SK-N-SH (cell line): Measurements from ENCODE around the gene TMEM89. TPM values are rescaled to one million over a fixed set of nuclear protein-coding genes. Genes with fewer than 3 reads are reported as not detected.
A peak's percentile ranks its signal among the peaks of the same experiment; 100 is the strongest.

Experiments used
- CTCF ChIA-PET: fragments of 300-600, 350-600 bp; formaldehyde crosslinking; extraction: SDS; loops from one replicate; lab custom pipeline; 2021; lab: Yijun Ruan, JAX
- POLR2A ChIA-PET: fragments of 350-600 bp; sonication (Branson Sonifier 250); formaldehyde crosslinking; extraction: SDS; loops from one replicate; lab custom pipeline; 2020; ENCODE audit warnings: antibody characterized with exemption, inconsistent platforms; lab: Yijun Ruan, JAX
- DNase-seq: peaks from one replicate; pipeline ENCODE4 v3.0.0; 2012
- H2AFZ ChIP-seq: fragments of 200-600 bp; sonication (generic); 2 replicates; pipeline ENCODE4 v1.8.1; 2016; ENCODE audit warnings: antibody characterized with exemption, mild to moderate bottlenecking, low read depth
- H3F3A ChIP-seq: fragments of 200-600 bp; sonication (generic); replicated peaks from 2 replicates; pipeline ENCODE3; 2016; ENCODE audit warnings: antibody characterized with exemption, mild to moderate bottlenecking; ENCODE audit not compliant: insufficient read depth
- H3K27ac ChIP-seq, 2 experiments: fragments of 200-500 bp in 1 of 2; fragments of 200-600 bp in 1 of 2; sonication (Bioruptor generic) in 1 of 2; sonication (generic), shearing (Covaris generic) in 1 of 2; 2 replicates each; pipeline versions ENCODE4 v1.5.1 to v1.6.1; 2014 to 2016; ENCODE audit warnings: low read depth in 2 of 2, inconsistent platforms in 1 of 2, low read length in 1 of 2, mild to moderate bottlenecking in 1 of 2, mixed read lengths in 1 of 2
- H3K27me3 ChIP-seq: fragments of 200-600 bp; sonication (generic), shearing (Covaris generic); 2 replicates; pipeline ENCODE4 v1.6.1; 2016; ENCODE audit warnings: mixed run types; ENCODE audit not compliant: insufficient read depth
- H3K36me3 ChIP-seq, 2 experiments: fragments of 200-500 bp in 1 of 2; fragments of 200-600 bp in 1 of 2; sonication (Bioruptor generic) in 1 of 2; sonication (generic) in 1 of 2; replicated peaks in 1 of 2; 2 replicates each; pipeline versions ENCODE3 to v1.5.1; 2014 to 2016; ENCODE audit warnings: low read length in 1 of 2, mild to moderate bottlenecking in 1 of 2; ENCODE audit not compliant: insufficient read depth in 2 of 2, control insufficient read depth in 1 of 2
- H3K4me1 ChIP-seq, 2 experiments: fragments of 200-500 bp in 1 of 2; fragments of 200-600 bp in 1 of 2; sonication (Bioruptor generic) in 1 of 2; sonication (generic), shearing (Covaris generic) in 1 of 2; 2 replicates each; pipeline versions ENCODE4 v1.5.1 to v1.6.1; 2014 to 2016; ENCODE audit warnings: low read depth in 1 of 2, low read length in 1 of 2, mixed run types in 1 of 2; ENCODE audit not compliant: insufficient read depth in 2 of 2, control insufficient read depth in 1 of 2
- H3K4me2 ChIP-seq: fragments of 200-600 bp; sonication (generic), shearing (Covaris generic); 2 replicates; pipeline ENCODE4 v1.6.1; 2017; ENCODE audit warnings: mixed run types
- H3K4me3 ChIP-seq, 2 experiments: fragments of 200-500 bp in 1 of 2; fragments of 200-600 bp in 1 of 2; sonication (Bioruptor generic) in 1 of 2; sonication (generic), shearing (Covaris generic) in 1 of 2; 2 replicates each; pipeline versions ENCODE4 v1.5.1 to v1.8.1; 2014 to 2016; ENCODE audit warnings: low read depth in 2 of 2, inconsistent platforms in 1 of 2, low read length in 1 of 2, mild to moderate bottlenecking in 1 of 2, mixed read lengths in 1 of 2, moderate library complexity in 1 of 2
- H3K79me2 ChIP-seq: fragments of 200-600 bp; sonication (generic); 2 replicates; pipeline ENCODE4 v1.8.1; 2017; ENCODE audit warnings: mild to moderate bottlenecking; ENCODE audit not compliant: insufficient read depth
- H3K9ac ChIP-seq: fragments of 200-600 bp; sonication (generic); 2 replicates; pipeline ENCODE4 v1.6.1; 2017; ENCODE audit warnings: mixed run types
- H3K9me2 ChIP-seq: fragments of 200-600 bp; sonication (generic); 2 replicates; pipeline ENCODE4 v1.6.1; 2017; ENCODE audit warnings: mixed run types
- H3K9me3 ChIP-seq: fragments of 200-600 bp; sonication (generic); 2 replicates; pipeline ENCODE4 v1.6.1; 2017; ENCODE audit warnings: mixed run types, mild to moderate bottlenecking, moderate library complexity
- H4K20me1 ChIP-seq: fragments of 200-600 bp; sonication (generic); 2 replicates; pipeline ENCODE4 v1.6.1; 2017; ENCODE audit warnings: mild to moderate bottlenecking, mixed run types; ENCODE audit not compliant: insufficient read depth
- ELF1 ChIP-seq: IDR thresholded peaks from 2 replicates; pipeline ENCODE4 v1.4.0; 2012
- EP300 ChIP-seq, 2 experiments: IDR thresholded peaks; 2 replicates each; pipeline versions ENCODE4 v1.4.0 to v1.6.1; 2012; ENCODE audit warnings: borderline replicate concordance in 1 of 2, low read depth in 1 of 2, low read length in 1 of 2
- GABPA ChIP-seq: IDR thresholded peaks from 2 replicates; pipeline ENCODE4 v1.4.0; 2012; ENCODE audit warnings: low read depth, mild to moderate bottlenecking
- NFIC ChIP-seq: IDR thresholded peaks from 2 replicates; pipeline ENCODE4 v1.4.0; 2012; ENCODE audit warnings: borderline replicate concordance
- RAD21 ChIP-seq: IDR thresholded peaks from 2 replicates; pipeline ENCODE4 v1.6.1; 2012; ENCODE audit warnings: mild to moderate bottlenecking, low read length
- REST ChIP-seq: IDR thresholded peaks from 2 replicates; pipeline ENCODE4 v1.6.1; 2012; ENCODE audit warnings: mild to moderate bottlenecking, low read depth, low read length, moderate library complexity
- SIN3A ChIP-seq: IDR thresholded peaks from 2 replicates; pipeline ENCODE4 v1.6.1; 2012; ENCODE audit warnings: low read depth, mild to moderate bottlenecking, low read length, moderate library complexity, borderline replicate concordance
- TEAD4 ChIP-seq: IDR thresholded peaks from 2 replicates; pipeline ENCODE4 v1.4.0; 2012; ENCODE audit warnings: mild to moderate bottlenecking, borderline replicate concordance; ENCODE audit not compliant: insufficient read depth
- USF1 ChIP-seq: IDR thresholded peaks from 2 replicates; pipeline ENCODE4 v1.4.0; 2012; ENCODE audit warnings: low read depth, borderline replicate concordance
- WGBS: methylation state at CpG from one replicate; pipeline ENCODE4 v1.1.6; 2017; ENCODE audit warnings: low lambda C conversion rate; 5-methylcytosine and 5-hydroxymethylcytosine counted together
- polyA plus RNA-seq, 3 experiments: library from polyadenylated mRNA; depleted of rRNA; stranded (reverse); fragments of >200 nt; gene quantifications; 2 replicates each; pipeline ENCODE4 v1.2.3, GENCODE V29; 2012

Gene TMEM89
- polyA plus RNA-seq, 1 of the 3 experiments (the other 2 are of a cell fraction): not detected

GRCh38 chr3:48661501-48662144 lies 40.1 kb upstream of the TMEM89 start:
- H3K4me3 ChIP-seq: peak overlapping the region; percentile 61 to 77
- no peak overlapping the region for H3K27ac ChIP-seq
- H3K27me3 ChIP-seq: no peaks in the 10 kb centered on the region
- H3K9me3 ChIP-seq: no peaks in the 10 kb centered on the region
- CTCF ChIA-PET: interaction anchor here (0.6 to 4.5 kb wide), 4 partner anchors 26 to 467 kb away, joined by 3 to 33 read pairs (median 4); partner anchors contain the start of genes ARIH2 and SLC26A6
- no peak overlapping the region; the same call in 1 of the 2 replicates for H3K9ac ChIP-seq
- H3K36me3 ChIP-seq: peaks cover 15 to 38% of the 10 kb centered on the region in 2 experiments
- peaks cover 12% of the 10 kb centered on the region for H3F3A ChIP-seq
- peaks cover 28% of the 10 kb centered on the region for H3K79me2 ChIP-seq
- peak overlapping the region; percentile 98; the same call in 1 of the 2 replicates for H3K4me2 ChIP-seq
- POLR2A ChIA-PET: interaction anchor here (0.6 to 1.9 kb wide), 4 partner anchors 26 to 102 kb away, joined by 3 to 15 read pairs (median 4); partner anchors contain the start of genes IP6K2 and SLC26A6
- peak; percentile 96 for TF ChIP-seq SIN3A
- TF ChIP-seq REST: peak; percentile 99
- no peak for TF ChIP-seq TEAD4
- no peak for TF ChIP-seq RAD21
- peaks cover 4 to 23% of the 10 kb centered on the region in 2 experiments; a peak in 2 of 4 replicates for H3K4me1 ChIP-seq
- 81% methylated on average over 47 of the region's 67 CpGs for WGBS
- no peak overlapping the region for H2AFZ ChIP-seq
- H3K9me2 ChIP-seq: no peaks in the 10 kb centered on the region
- peaks cover 16% of the 10 kb centered on the region; the same call in 1 of the 2 replicates for H4K20me1 ChIP-seq
- no peak for DNase-seq

- 97% methylated on average over 61 of the region's 61 CpGs for WGBS
- peaks cover 15 to 43% of the 10 kb centered on the region in 2 experiments for H3K36me3 ChIP-seq
- H3F3A ChIP-seq: peaks cover 12% of the 10 kb centered on the region
- no peaks in the 10 kb centered on the region for H3K27me3 ChIP-seq
- H3K4me3 ChIP-seq: peak overlapping the region in 1 of 2 experiments; percentile 6; a peak in 1 of 4 replicates
- no peaks in the 10 kb centered on the region for H3K9me3 ChIP-seq
- no peak overlapping the region for H2AFZ ChIP-seq
- no peak overlapping the region for H3K9ac ChIP-seq
- H3K9me2 ChIP-seq: no peaks in the 10 kb centered on the region
- POLR2A ChIA-PET: interaction anchor here (1.9 kb wide), 1 partner anchor 56 kb away, joined by 4 read pairs; the partner anchor contains the start of gene IP6K2
- H3K27ac ChIP-seq: no peak overlapping the region
- DNase-seq: no peak
- CTCF ChIA-PET: interaction anchor here (4.5 kb wide), 1 partner anchor 26 kb away, joined by 33 read pairs; the partner anchor contains the start of gene SLC26A6
- TF ChIP-seq ELF1: no peak
- no peak for TF ChIP-seq NFIC
- no peak for TF ChIP-seq GABPA
- no peak for TF ChIP-seq USF1
- no peak for TF ChIP-seq EP300 (IDR thresholded peaks at IDR 0.05; ENCODE audit: borderline replicate concordance in 1 of 2, low read depth in 1 of 2, low read length in 1 of 2)
- no peak for TF ChIP-seq REST
- H4K20me1 ChIP-seq: peaks cover 16% of the 10 kb centered on the region; the same call in 1 of the 2 replicates
- H3K79me2 ChIP-seq: peaks cover 28% of the 10 kb centered on the region
- peaks cover 4 to 23% of the 10 kb centered on the region in 2 experiments; a peak in 2 of 4 replicates for H3K4me1 ChIP-seq
- no peak overlapping the region for H3K4me2 ChIP-seq
Observed at GRCh38 chr3:48660800-48661400, 39.3 kb upstream of the TMEM89 start.
